H1 (cell line): ENCODE results near the gene SLC8A3. TPM values are rescaled to one million over a fixed set of nuclear protein-coding genes. Genes with fewer than 3 reads are reported as not detected.
A peak's percentile ranks its signal among the peaks of the same experiment; 100 is the strongest.

Source experiments
- CTCF ChIA-PET: fragments of 300-600 bp; sonication (Branson Sonifier 250); formaldehyde crosslinking; loops from one replicate; lab custom pipeline; 2021; ENCODE audit not compliant: partially characterized antibody; lab: Charles Lee
- POLR2A ChIA-PET: fragments of 300-600 bp; sonication (Branson Sonifier 250); formaldehyde crosslinking; loops from one replicate; lab custom pipeline; 2021; ENCODE audit warnings: inconsistent platforms; ENCODE audit not compliant: partially characterized antibody; lab: Charles Lee
- DNase-seq, 2 experiments: peaks; one replicate each; pipeline versions ENCODE4 v3.0.0 to v3.0.0-alpha.2; 2010 to 2022; ENCODE audit warnings: low spot score in 2 of 2, low read depth in 1 of 2, mixed read lengths in 1 of 2
- FAIRE-seq: peaks from 2 replicates; lab custom pipeline; 2011; peaks lifted over from hg19 to GRCh38; lab: Jason Lieb, UNC
- H2AFZ ChIP-seq: 2 replicates; pipeline ENCODE4 v1.8.1; 2012; ENCODE audit warnings: low read length, inconsistent platforms
- H2AK5ac ChIP-seq: 2 replicates; pipeline ENCODE4 v1.6.1; 2013; ENCODE audit warnings: low read depth, low read length
- H2BK120ac ChIP-seq: replicated peaks from 2 replicates; pipeline ENCODE3; 2013; ENCODE audit warnings: low read depth, low read length, inconsistent platforms
- H2BK12ac ChIP-seq: 2 replicates; pipeline ENCODE4 v1.6.1; 2013; ENCODE audit warnings: low read depth, low read length
- H2BK15ac ChIP-seq: 2 replicates; pipeline ENCODE4 v1.6.1; 2013; ENCODE audit warnings: low read length
- H2BK20ac ChIP-seq: 2 replicates; pipeline ENCODE4 v1.6.1; 2013; ENCODE audit warnings: low read length
- H2BK5ac ChIP-seq: 2 replicates; pipeline ENCODE4 v1.6.1; 2013; ENCODE audit warnings: low read depth, low read length
- H3K14ac ChIP-seq: 2 replicates; pipeline ENCODE4 v1.6.1; 2013; ENCODE audit warnings: inconsistent platforms; ENCODE audit not compliant: insufficient read length
- H3K18ac ChIP-seq: 2 replicates; pipeline ENCODE4 v1.6.1; 2013; ENCODE audit warnings: low read length; ENCODE audit errors: extremely low read depth
- H3K23ac ChIP-seq: 2 replicates; pipeline ENCODE4 v1.6.1; 2013; ENCODE audit warnings: inconsistent platforms; ENCODE audit not compliant: insufficient read length
- H3K23me2 ChIP-seq: 2 replicates; pipeline ENCODE4 v1.6.1; 2013; ENCODE audit warnings: low read depth, low read length
- H3K27ac ChIP-seq: 2 replicates; pipeline ENCODE4 v1.6.1; 2011; ENCODE audit warnings: low read depth, low read length, inconsistent platforms
- H3K27me3 ChIP-seq, 4 experiments: replicated peaks in 1 of 4; 1 replicate in 1 of 4; 2 replicates in 3 of 4; pipeline versions ENCODE4 v1.6.1 to v1.8.1; 2011 to 2013; ENCODE audit warnings: low read length in 3 of 4, mild to moderate bottlenecking in 3 of 4, inconsistent platforms in 2 of 4, mixed read lengths in 2 of 4, moderate library complexity in 1 of 4; ENCODE audit not compliant: control insufficient read depth in 3 of 4, insufficient read depth in 3 of 4; ENCODE audit errors: extremely low read depth in 1 of 4
- H3K36me3 ChIP-seq, 4 experiments: 2 replicates each; pipeline versions ENCODE4 v1.6.1 to v1.8.1; 2011 to 2013; ENCODE audit warnings: mild to moderate bottlenecking in 4 of 4, low read length in 3 of 4, moderate library complexity in 2 of 4, control low read depth in 1 of 4, inconsistent platforms in 1 of 4; ENCODE audit not compliant: insufficient read depth in 4 of 4, control insufficient read depth in 2 of 4
- H3K4ac ChIP-seq: replicated peaks from 2 replicates; pipeline ENCODE3; 2013; ENCODE audit warnings: low read length, low read depth, mixed read lengths, inconsistent platforms; ENCODE audit not compliant: insufficient read length
- H3K4me1 ChIP-seq, 4 experiments: replicated peaks in 1 of 4; 1 replicate in 1 of 4; 2 replicates in 3 of 4; pipeline versions ENCODE4 v1.6.1 to v1.8.1; 2011 to 2013; ENCODE audit warnings: low read length in 3 of 4, inconsistent platforms in 2 of 4, mixed read lengths in 1 of 4; ENCODE audit not compliant: insufficient read depth in 4 of 4, control insufficient read depth in 3 of 4
- H3K4me2 ChIP-seq, 2 experiments: 2 replicates each; pipeline versions ENCODE4 v1.6.1 to v1.8.1; 2011 to 2013; ENCODE audit warnings: low read depth in 2 of 2, low read length in 2 of 2, control low read depth in 1 of 2, inconsistent platforms in 1 of 2, mild to moderate bottlenecking in 1 of 2; ENCODE audit not compliant: insufficient read depth in 1 of 2
- H3K4me3 ChIP-seq, 4 experiments: fragments of 200-600, 300-600 bp in 1 of 4; sonication (generic), shearing (Covaris generic), sonication (Bioruptor Twin) in 1 of 4; 2 replicates each; pipeline versions ENCODE4 v1.5.1 to v1.8.1; 2011 to 2016; ENCODE audit warnings: low read length in 4 of 4, low read depth in 3 of 4, control low read depth in 2 of 4, inconsistent platforms in 2 of 4, mild to moderate bottlenecking in 2 of 4, mixed read lengths in 1 of 4, moderate library complexity in 1 of 4; ENCODE audit not compliant: insufficient read depth in 2 of 4; ENCODE audit errors: extremely low read depth in 1 of 4
- H3K56ac ChIP-seq: replicated peaks from 2 replicates; pipeline ENCODE3; 2013; ENCODE audit warnings: low read depth, mild to moderate bottlenecking, mixed read lengths, low read length, inconsistent platforms; ENCODE audit not compliant: insufficient read length
- H3K79me1 ChIP-seq: 2 replicates; pipeline ENCODE4 v1.6.1; 2013; ENCODE audit warnings: low read depth, low read length, control low read depth
- H3K79me2 ChIP-seq, 2 experiments: 2 replicates each; pipeline versions ENCODE4 v1.6.1 to v1.8.1; 2012 to 2013; ENCODE audit warnings: low read length in 2 of 2, mild to moderate bottlenecking in 2 of 2, inconsistent platforms in 1 of 2; ENCODE audit not compliant: insufficient read depth in 2 of 2, control insufficient read depth in 1 of 2
- H3K9ac ChIP-seq, 4 experiments: replicated peaks in 1 of 4; 1 replicate in 1 of 4; 2 replicates in 3 of 4; pipeline versions ENCODE4 v1.6.1 to v1.8.1; 2011 to 2013; ENCODE audit warnings: low read depth in 3 of 4, low read length in 3 of 4, control low read depth in 2 of 4, mild to moderate bottlenecking in 2 of 4, moderate library complexity in 2 of 4, inconsistent platforms in 1 of 4; ENCODE audit errors: extremely low read depth in 1 of 4
- H3K9me3 ChIP-seq, 2 experiments: 2 replicates each; pipeline versions ENCODE4 v1.6.1 to v1.8.1; 2012 to 2013; ENCODE audit warnings: mild to moderate bottlenecking in 2 of 2, moderate library complexity in 2 of 2, control low read depth in 1 of 2, inconsistent platforms in 1 of 2, low read depth in 1 of 2, low read length in 1 of 2, mixed read lengths in 1 of 2; ENCODE audit not compliant: insufficient read depth in 2 of 2
- H4K20me1 ChIP-seq, 2 experiments: replicated peaks in 1 of 2; 2 replicates each; pipeline versions ENCODE3 to v1.8.1; 2011 to 2013; ENCODE audit warnings: inconsistent platforms in 2 of 2, low read length in 2 of 2, mild to moderate bottlenecking in 1 of 2; ENCODE audit not compliant: insufficient read depth in 2 of 2, control insufficient read depth in 1 of 2
- H4K5ac ChIP-seq: 2 replicates; pipeline ENCODE4 v1.6.1; 2013; ENCODE audit warnings: low read length, low read depth, mixed read lengths, inconsistent platforms; ENCODE audit not compliant: insufficient read length
- H4K8ac ChIP-seq: 2 replicates; pipeline ENCODE4 v1.8.0; 2013; ENCODE audit warnings: mild to moderate bottlenecking, moderate library complexity, low read length, inconsistent platforms; ENCODE audit not compliant: insufficient read depth; ENCODE audit errors: extremely low read depth
- H4K91ac ChIP-seq: replicated peaks from 2 replicates; pipeline ENCODE3; 2013; ENCODE audit warnings: low read length, mixed read lengths, inconsistent platforms; ENCODE audit not compliant: insufficient read length
- CBX8 ChIP-seq: fragments of 300-800, 300-1000 bp; sonication (generic); IDR thresholded peaks from 2 replicates; pipeline ENCODE4 v1.7.1; 2016; ENCODE audit warnings: low read depth, low read length, borderline replicate concordance
- RAD21 ChIP-seq, 2 experiments: IDR thresholded peaks in 1 of 2; conservative IDR thresholded peaks in 1 of 2; 2 replicates each; pipeline ENCODE4 v1.6.1; 2011; ENCODE audit warnings: low read depth in 2 of 2, low read length in 2 of 2, improper control_type of control experiment in 1 of 2, inconsistent platforms in 1 of 2, mild to moderate bottlenecking in 1 of 2, moderate library complexity in 1 of 2
- SUZ12 ChIP-seq: fragments of 200-600 bp; sonication (generic); IDR thresholded peaks from 2 replicates; pipeline ENCODE4 v1.6.1; 2012; ENCODE audit warnings: mild to moderate bottlenecking, inconsistent platforms, low read length, moderate library complexity, mixed read lengths
- TAF1 ChIP-seq: IDR thresholded peaks from 2 replicates; pipeline ENCODE4 v1.6.1; 2011; ENCODE audit warnings: mild to moderate bottlenecking, low read depth, low read length
- ZNF274 ChIP-seq: IDR thresholded peaks from 2 replicates; pipeline ENCODE4 v1.7.0; 2012; ENCODE audit warnings: low read length, borderline replicate concordance; ENCODE audit errors: extremely low read depth
- WGBS, 2 experiments: shearing (Covaris generic) in 1 of 2; methylation state at CpG; one replicate each; pipeline versions ENCODE4 v1.1.6 to v1.1.7; 2013 to 2015; ENCODE audit warnings: low lambda C conversion rate in 2 of 2, mixed read lengths in 2 of 2, inconsistent platforms in 1 of 2, low coverage in 1 of 2, missing lambda C conversion rate in 1 of 2; ENCODE audit not compliant: insufficient replicate concordance in 2 of 2, insufficient coverage in 1 of 2, insufficient read length in 1 of 2; ENCODE audit errors: extremely low coverage in 1 of 2, missing lambda C conversion rate in 1 of 2; 5-methylcytosine and 5-hydroxymethylcytosine counted together
- polyA plus RNA-seq, 7 experiments: library from polyadenylated mRNA; depleted of rRNA in 3 of 7; stranded (reverse) in 5 of 7; unstranded in 2 of 7; fragments of >200 nt in 5 of 7; fragments of 200-250 nt in 2 of 7; gene quantifications; 1 replicate in 5 of 7; 2 replicates in 1 of 7; 4 replicates in 1 of 7; pipeline versions ENCODE4 v1.2.1 to v1.2.3, GENCODE V29; 2011 to 2013; ENCODE audit warnings: missing spikeins in 2 of 7, mixed read lengths in 2 of 7
- total RNA-seq: library from RNA; stranded (reverse); fragmentation: NEBNext Ultra II Directional; extraction: Animal tissue kit (Norgen Biotek cat#: 25700); gene quantifications from 2 replicates; pipeline ENCODE4 v1.2.1, GENCODE V29; 2021
- TF ChIP-seq, protein P1 (sequence below), 3 experiments: IDR thresholded peaks; 1 replicate in 2 of 3; 2 replicates in 1 of 3; pipeline versions ENCODE4 v1.5.1 to v1.6.1; 2011; ENCODE audit warnings: low read length in 3 of 3, mild to moderate bottlenecking in 3 of 3, inconsistent platforms in 2 of 3, low read depth in 1 of 3, moderate library complexity in 1 of 3; ENCODE audit not compliant: insufficient read depth in 1 of 3; ENCODE audit errors: control extremely low read depth in 1 of 3
- TF ChIP-seq, protein P2 (sequence below): IDR thresholded peaks from 2 replicates; pipeline ENCODE4 v1.6.1; 2011; ENCODE audit warnings: low read length, improper control_type of control experiment

The SLC8A3 gene
- total and polyA plus RNA-seq, 2 of the 8 experiments (the other 6 are each of a cell fraction or from before 2014, with no cell fraction given): 0.38 to 1.1 TPM

DNA sequence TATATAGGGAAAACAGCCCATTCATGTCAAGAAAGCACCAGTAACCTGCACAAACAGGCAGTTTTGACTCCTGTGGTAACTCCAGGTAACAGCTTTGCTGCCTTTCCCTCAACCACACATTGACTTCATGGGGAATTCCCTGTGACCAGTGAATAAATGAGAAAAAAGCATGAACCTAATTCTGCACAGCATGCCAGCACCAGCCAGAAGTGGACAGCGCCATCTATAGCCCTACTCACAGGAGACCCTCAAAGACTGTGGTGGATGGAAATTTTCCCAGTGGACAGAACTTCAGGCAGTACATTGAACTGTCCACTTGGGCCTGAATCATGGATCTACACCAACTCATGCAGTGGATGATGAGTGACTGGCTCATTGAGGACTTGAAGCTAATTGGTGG lies 152.1 kb downstream of the SLC8A3 start:
- Histone ChIP-seq H3K56ac (no peak overlapping the region), H2BK15ac (no peak overlapping the region), H2AK5ac (no peak overlapping the region), H3K23ac (no peak overlapping the region), H3K79me1 (no peaks in the 10 kb centered on the region), H3K27ac (no peak overlapping the region), H3K23me2 (no peaks in the 10 kb centered on the region), H2BK12ac (no peak overlapping the region), H4K5ac (no peak overlapping the region), H4K20me1 (no peaks in the 10 kb centered on the region), H4K8ac (no peak overlapping the region), H3K27me3 (no peaks in the 10 kb centered on the region), H2BK5ac (no peak overlapping the region), H3K4me1 (peaks cover 0 to 11% (median 7%) of the 10 kb centered on the region in 4 experiments; a peak in 6 of 7 replicates), H3K36me3 (no peaks in the 10 kb centered on the region), H3K18ac (no peak overlapping the region), H3K9ac (no peak overlapping the region), H2BK20ac (no peak overlapping the region), H2AFZ (no peak overlapping the region), H3K4me2 (no peak overlapping the region), H3K14ac (no peak overlapping the region), H4K91ac (no peak overlapping the region), H3K79me2 (no peaks in the 10 kb centered on the region), H2BK120ac (no peak overlapping the region), H3K4ac (no peak overlapping the region), H3K4me3 (no peak overlapping the region), H3K9me3 (no peaks in the 10 kb centered on the region)
- FAIRE-seq: peak; percentile 52
- DNase-seq: no peak
- WGBS, 2 experiments: 53% methylated on average over 1 of the region's 1 CpG; no CpG with 5 or more reads in 1 of the 2 experiments
- ChIA-PET CTCF (interaction anchor here (1.0 to 4.6 kb wide), 8 partner anchors 8 to 306 kb away, joined by 3 to 23 read pairs (median 4); no protein-coding TSS in a partner anchor), POLR2A (no interaction called here)
- TF ChIP-seq CBX8 (no peak), SUZ12 (no peak), TAF1 (no peak), ZNF274 (no peak), RAD21 (IDR thresholded peaks at IDR 0.05 in 1 of 2, conservative IDR thresholded peaks at IDR 0.05 in 1 of 2; ENCODE audit: low read depth in 2 of 2, low read length in 2 of 2) (peak; percentile 59 to 65)
- TF ChIP-seq, protein P1, sequence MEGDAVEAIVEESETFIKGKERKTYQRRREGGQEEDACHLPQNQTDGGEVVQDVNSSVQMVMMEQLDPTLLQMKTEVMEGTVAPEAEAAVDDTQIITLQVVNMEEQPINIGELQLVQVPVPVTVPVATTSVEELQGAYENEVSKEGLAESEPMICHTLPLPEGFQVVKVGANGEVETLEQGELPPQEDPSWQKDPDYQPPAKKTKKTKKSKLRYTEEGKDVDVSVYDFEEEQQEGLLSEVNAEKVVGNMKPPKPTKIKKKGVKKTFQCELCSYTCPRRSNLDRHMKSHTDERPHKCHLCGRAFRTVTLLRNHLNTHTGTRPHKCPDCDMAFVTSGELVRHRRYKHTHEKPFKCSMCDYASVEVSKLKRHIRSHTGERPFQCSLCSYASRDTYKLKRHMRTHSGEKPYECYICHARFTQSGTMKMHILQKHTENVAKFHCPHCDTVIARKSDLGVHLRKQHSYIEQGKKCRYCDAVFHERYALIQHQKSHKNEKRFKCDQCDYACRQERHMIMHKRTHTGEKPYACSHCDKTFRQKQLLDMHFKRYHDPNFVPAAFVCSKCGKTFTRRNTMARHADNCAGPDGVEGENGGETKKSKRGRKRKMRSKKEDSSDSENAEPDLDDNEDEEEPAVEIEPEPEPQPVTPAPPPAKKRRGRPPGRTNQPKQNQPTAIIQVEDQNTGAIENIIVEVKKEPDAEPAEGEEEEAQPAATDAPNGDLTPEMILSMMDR (IDR thresholded peaks at IDR 0.05; ENCODE audit: control extremely low read depth in 1 of 3, insufficient read depth in 1 of 3, low read depth in 1 of 3, low read length in 3 of 3): peak; percentile 42 to 55 (median 53)
- TF ChIP-seq, protein P2, sequence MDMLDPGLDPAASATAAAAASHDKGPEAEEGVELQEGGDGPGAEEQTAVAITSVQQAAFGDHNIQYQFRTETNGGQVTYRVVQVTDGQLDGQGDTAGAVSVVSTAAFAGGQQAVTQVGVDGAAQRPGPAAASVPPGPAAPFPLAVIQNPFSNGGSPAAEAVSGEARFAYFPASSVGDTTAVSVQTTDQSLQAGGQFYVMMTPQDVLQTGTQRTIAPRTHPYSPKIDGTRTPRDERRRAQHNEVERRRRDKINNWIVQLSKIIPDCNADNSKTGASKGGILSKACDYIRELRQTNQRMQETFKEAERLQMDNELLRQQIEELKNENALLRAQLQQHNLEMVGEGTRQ: no peak
